Cardiac fibroblast (primary cell): ENCODE measurements around the gene ENOX1.
A peak's percentile ranks its signal among the peaks of the same experiment; 100 is the strongest.

ENCODE experiments used
- DNase-seq, 2 donors: peaks; one replicate each; pipeline versions ENCODE4 v3.0.0 to v3.0.0-alpha.2; 2010; ENCODE audit warnings: low read depth in 2 of 2
- H3K4me3 ChIP-seq, 2 donors: replicated peaks in 1 of 2; 1 replicate in 1 of 2; 2 replicates in 1 of 2; pipeline ENCODE4 v1.5.1; 2011; ENCODE audit warnings: low read depth in 2 of 2, low read length in 2 of 2, mild to moderate bottlenecking in 2 of 2, moderate library complexity in 1 of 2
- CTCF ChIP-seq: IDR thresholded peaks from one replicate; pipeline ENCODE4 v1.5.1; 2011; ENCODE audit warnings: low read depth, mild to moderate bottlenecking, low read length, inconsistent platforms

Gene ENOX1

GRCh38 chr13:43206838-43207237, 579.9 kb downstream of the ENOX1 start:
- DNase-seq: no peak
- H3K4me3 ChIP-seq: no peak overlapping the region
- TF ChIP-seq CTCF: no peak

GRCh38 chr13:43205416-43205815, 581.4 kb downstream of the ENOX1 start:
- no peak for TF ChIP-seq CTCF
- no peak overlapping the region for H3K4me3 ChIP-seq
- no peak for DNase-seq

GRCh38 chr13:43204591-43204990, 582.2 kb downstream of the ENOX1 start:
- no peak for DNase-seq
- H3K4me3 ChIP-seq: no peak overlapping the region
- TF ChIP-seq CTCF: no peak

- DNase-seq: no peak
Observed at GRCh38 chr13:43203781-43204180, 583.0 kb downstream of the ENOX1 start.

GRCh38 chr13:43200736-43201135, 586.0 kb downstream of the ENOX1 start:
- no peak overlapping the region for H3K4me3 ChIP-seq
- no peak for DNase-seq
- no peak for TF ChIP-seq CTCF

More at GRCh38 chr13:43203781-43204180, 583.0 kb downstream of the ENOX1 start:
- TF ChIP-seq CTCF: no peak
- H3K4me3 ChIP-seq: no peak overlapping the region

GRCh38 chr13:43200307-43200706, 586.5 kb downstream of the ENOX1 start:
- no peak for DNase-seq
- TF ChIP-seq CTCF: no peak
- H3K4me3 ChIP-seq: no peak overlapping the region

GRCh38 chr13:43196750-43197370, 589.9 kb downstream of the ENOX1 start:
- H3K4me3 ChIP-seq: no peak overlapping the region
- DNase-seq: peak in 1 of 2 donors; percentile 11
- TF ChIP-seq CTCF: no peak
